MCF 10A (cell line): ENCODE results near the gene RAB37. TPM values are rescaled to one million over a fixed set of nuclear protein-coding genes. Genes with fewer than 3 reads are reported as not detected.

ENCODE experiments used
- BruUV-seq: library from RNA; stranded (reverse); fragments of 400-500 nt; replicated peaks from 2 replicates; lab custom pipeline; 2021; lab: Mats Ljungman, UMichigan
- CTCF ChIA-PET: fragments of 300-600 bp; sonication (Branson Sonifier 250); formaldehyde crosslinking; extraction: SDS; loops from one replicate; lab custom pipeline; 2021; ENCODE audit warnings: antibody characterized with exemption, inconsistent platforms; lab: Yijun Ruan, JAX
- POLR2A ChIA-PET: fragments of 300-600, 350-650 bp; sonication (Branson Sonifier 250); formaldehyde crosslinking; extraction: SDS; loops from one replicate; lab custom pipeline; 2020; ENCODE audit warnings: antibody characterized with exemption, inconsistent platforms; lab: Yijun Ruan, JAX
- DNase-seq: peaks from one replicate; pipeline ENCODE4 v3.0.0-alpha.2; 2018; ENCODE audit not compliant: unreplicated experiment
- H3K27ac Mint-ChIP-seq: one replicate; pipeline ENCODE4 v1.8.0; 2022; ENCODE audit warnings: mild to moderate bottlenecking, low read depth, mixed read lengths; ENCODE audit not compliant: unreplicated experiment
- H3K27me3 Mint-ChIP-seq: one replicate; pipeline ENCODE4 v1.8.0; 2022; ENCODE audit warnings: mixed read lengths; ENCODE audit not compliant: insufficient read depth, unreplicated experiment
- H3K36me3 Mint-ChIP-seq: one replicate; pipeline ENCODE4 v1.8.0; 2022; ENCODE audit warnings: mild to moderate bottlenecking, moderate library complexity, mixed read lengths; ENCODE audit not compliant: insufficient read depth, unreplicated experiment
- H3K4me1 Mint-ChIP-seq: one replicate; pipeline ENCODE4 v1.8.0; 2022; ENCODE audit warnings: mixed read lengths; ENCODE audit not compliant: insufficient read depth, unreplicated experiment
- H3K4me3 Mint-ChIP-seq: one replicate; pipeline ENCODE4 v1.8.0; 2022; ENCODE audit warnings: mild to moderate bottlenecking, moderate library complexity, mixed read lengths; ENCODE audit not compliant: unreplicated experiment
- H3K9me3 Mint-ChIP-seq: one replicate; pipeline ENCODE4 v1.8.0; 2022; ENCODE audit warnings: mixed read lengths; ENCODE audit not compliant: unreplicated experiment
- CTCF ChIP-seq: fragments of 200-600 bp; IDR thresholded peaks from one replicate; pipeline ENCODE4 v1.8.0; 2022; ENCODE audit warnings: antibody characterized with exemption, mild to moderate bottlenecking; ENCODE audit not compliant: unreplicated experiment
- intact Hi-C: fragments of 100-400 bp; cut with micrococcal nuclease; formaldehyde crosslinking; loops from 2 replicates; pipeline ENCODE4 v1.14.1; 2022
- total RNA-seq: library from RNA; stranded (reverse); gene quantifications from 2 replicates; pipeline ENCODE4 v1.2.3, GENCODE V29; 2022

Gene RAB37
- total RNA-seq, 1 experiment from 2014 or later: not detected

GRCh38 chr17:74785096-74785980, 48.3 kb downstream of the RAB37 start:
- peaks cover 6% of the 10 kb centered on the region for H3K4me1 Mint-ChIP-seq
- H3K27ac Mint-ChIP-seq: no peak overlapping the region
- CTCF ChIA-PET: interaction anchor here (1.0 kb wide), 1 partner anchor 417 kb away, joined by 3 read pairs; no protein-coding TSS in a partner anchor
- BruUV-seq: no TSS peak
- TF ChIP-seq CTCF: no peak
- no peaks in the 10 kb centered on the region for H3K27me3 Mint-ChIP-seq
- no peaks in the 10 kb centered on the region for H3K9me3 Mint-ChIP-seq
- H3K36me3 Mint-ChIP-seq: peaks cover 9% of the 10 kb centered on the region
- POLR2A ChIA-PET: no interaction called here
- intact Hi-C loops: no loop called here
- no peak for DNase-seq
- no peak overlapping the region for H3K4me3 Mint-ChIP-seq

- Mint-ChIP-seq H3K4me1 (peaks cover 6% of the 10 kb centered on the region), H3K36me3 (peaks cover 9% of the 10 kb centered on the region), H3K9me3 (no peaks in the 10 kb centered on the region), H3K4me3 (no peak overlapping the region), H3K27me3 (no peaks in the 10 kb centered on the region), H3K27ac (no peak overlapping the region)
- intact Hi-C loops: no loop called here
- no peak for TF ChIP-seq CTCF
- no TSS peak for BruUV-seq
- no peak for DNase-seq
- ChIA-PET CTCF (interaction anchor here (0.7 kb wide), 1 partner anchor 41 kb away, joined by 3 read pairs; no protein-coding TSS in a partner anchor), POLR2A (no interaction called here)
These were observed 48.9 kb downstream of the RAB37 start for GRCh38 chr17:74785981-74786360.

- Mint-ChIP-seq H3K27ac (no peak overlapping the region), H3K4me1 (peaks cover 6% of the 10 kb centered on the region), H3K4me3 (no peak overlapping the region), H3K36me3 (peaks cover 11% of the 10 kb centered on the region), H3K9me3 (no peaks in the 10 kb centered on the region), H3K27me3 (no peaks in the 10 kb centered on the region)
- no peak for TF ChIP-seq CTCF
- DNase-seq: no peak
- no TSS peak for BruUV-seq
- intact Hi-C loops: no loop called here
- POLR2A ChIA-PET: no interaction called here
- CTCF ChIA-PET: interaction anchor here (0.7 to 1.1 kb wide), 2 partner anchors 42 to 54 kb away, joined by 3 read pairs; no protein-coding TSS in a partner anchor
These were observed 49.5 kb downstream of the RAB37 start for GRCh38 chr17:74786431-74787055.
